HepG2 (cell line): ENCODE data around the gene CTNND2. TPM values are rescaled to one million over a fixed set of nuclear protein-coding genes. Genes with fewer than 3 reads are reported as not detected.

Experiments used
- ATAC-seq: fragments of 200-7000 bp; cut with Tn5 transposase; 3 replicates; pipeline ENCODE4 v1.9.1; 2020; ENCODE audit warnings: mild to moderate bottlenecking, moderate library complexity
- BruUV-seq: library from RNA; stranded (reverse); fragments of 400-500 nt; replicated peaks from 2 replicates; lab custom pipeline; 2021; lab: Mats Ljungman, UMichigan
- CTCF ChIA-PET: fragments of 300-600 bp; formaldehyde crosslinking; extraction: SDS; loops from one replicate; lab custom pipeline; 2021; ENCODE audit warnings: low total read pairs, inconsistent platforms, low intra/inter-chr PET ratio; lab: Yijun Ruan, JAX
- POLR2A ChIA-PET: fragments of 350-600 bp; sonication (Branson Sonifier 250); formaldehyde crosslinking; loops from one replicate; lab custom pipeline; 2020; ENCODE audit warnings: antibody characterized with exemption, inconsistent platforms; lab: Yijun Ruan, JAX
- DNase-seq: peaks from one replicate; pipeline ENCODE4 v3.0.0-alpha.2; 2015; ENCODE audit warnings: low spot score
- FAIRE-seq: peaks from 3 replicates; lab custom pipeline; 2011; peaks lifted over from hg19 to GRCh38; lab: Jason Lieb, UNC
- H2AFZ ChIP-seq: one replicate; pipeline ENCODE4 v1.6.1; 2011; ENCODE audit warnings: low read length, inconsistent platforms
- H3K27ac ChIP-seq: fragments of 300-600 bp; 3 replicates; pipeline ENCODE4 v1.8.0; 2011; ENCODE audit warnings: mixed run types, mild to moderate bottlenecking, mixed read lengths, low read length, inconsistent platforms; ENCODE audit not compliant: insufficient read depth; ENCODE audit errors: extremely low read length
- H3K27me3 ChIP-seq, 2 experiments: fragments of 200-600 bp in 1 of 2; 2 replicates in 1 of 2; 3 replicates in 1 of 2; pipeline versions ENCODE4 v1.6.0 to v1.8.0; 2011; ENCODE audit warnings: low read length in 2 of 2, mild to moderate bottlenecking in 2 of 2, moderate library complexity in 2 of 2, inconsistent platforms in 1 of 2; ENCODE audit not compliant: insufficient read depth in 2 of 2, control insufficient read depth in 1 of 2
- H3K36me3 ChIP-seq, 2 experiments: fragments of 200-600 bp in 1 of 2; replicated peaks in 1 of 2; 2 replicates in 1 of 2; 3 replicates in 1 of 2; pipeline versions ENCODE4 v1.5.1 to v1.8.0; 2011; ENCODE audit warnings: low read length in 2 of 2, inconsistent platforms in 1 of 2; ENCODE audit not compliant: insufficient read depth in 2 of 2, control insufficient read depth in 1 of 2
- H3K4me1 ChIP-seq: 2 replicates; pipeline ENCODE4 v1.5.1; 2012; ENCODE audit warnings: low read length, inconsistent platforms; ENCODE audit not compliant: insufficient read depth
- H3K4me2 ChIP-seq: 2 replicates; pipeline ENCODE4 v1.6.0; 2011; ENCODE audit warnings: low read depth, low read length, inconsistent platforms
- H3K4me3 ChIP-seq, 3 experiments: fragments of 200-600 bp in 1 of 3; sonication (generic), shearing (Covaris generic) in 1 of 3; replicated peaks in 1 of 3; 2 replicates each; pipeline ENCODE4 v1.5.1; 2011 to 2016; ENCODE audit warnings: low read length in 3 of 3, inconsistent platforms in 2 of 3, low read depth in 2 of 3, mild to moderate bottlenecking in 2 of 3, control low read depth in 1 of 3, mixed read lengths in 1 of 3; ENCODE audit not compliant: insufficient read depth in 1 of 3
- H3K79me2 ChIP-seq: one replicate; pipeline ENCODE4 v1.6.1; 2011; ENCODE audit warnings: low read length, inconsistent platforms; ENCODE audit not compliant: insufficient read depth
- H3K9ac ChIP-seq: 2 replicates; pipeline ENCODE4 v1.6.0; 2011; ENCODE audit warnings: mild to moderate bottlenecking, low read depth, low read length, inconsistent platforms; ENCODE audit not compliant: insufficient read depth
- H3K9me3 ChIP-seq: 2 replicates; pipeline ENCODE4 v1.5.1; 2012; ENCODE audit warnings: mild to moderate bottlenecking, low read length
- H4K20me1 ChIP-seq: 2 replicates; pipeline ENCODE4 v1.6.0; 2011; ENCODE audit warnings: inconsistent platforms, mild to moderate bottlenecking, low read length, moderate library complexity; ENCODE audit not compliant: insufficient read depth
- ARNT ChIP-seq: fragments of 450-650 bp; IDR thresholded peaks from 2 replicates; pipeline ENCODE4 v1.6.1; 2017
- ATM ChIP-seq: fragments of 450-650 bp; IDR thresholded peaks from 2 replicates; pipeline ENCODE4 v1.7.1; 2017; ENCODE audit warnings: mild to moderate bottlenecking, borderline replicate concordance
- EP300 ChIP-seq, 3 experiments: sonication (generic) in 1 of 3; formaldehyde crosslinking in 1 of 3; IDR thresholded peaks; 2 replicates each; pipeline versions ENCODE4 v1.5.1 to v1.6.1; 2011 to 2020; ENCODE audit warnings: low read depth in 2 of 3, low read length in 2 of 3, borderline replicate concordance in 1 of 3, improper control_type of control experiment in 1 of 3, mild to moderate bottlenecking in 1 of 3, missing genetic modification reagents in 1 of 3, moderate library complexity in 1 of 3
- ETV5 ChIP-seq: IDR thresholded peaks from 2 replicates; pipeline ENCODE4 v1.6.1; 2018; ENCODE audit warnings: missing biosample characterization, missing genetic modification reagents, inconsistent platforms, borderline replicate concordance
- HNF4A ChIP-seq: sonication (generic); formaldehyde crosslinking; IDR thresholded peaks from 2 replicates; pipeline ENCODE4 v1.4.0; 2020; ENCODE audit warnings: missing genetic modification reagents
- HNRNPLL ChIP-seq: fragments of 200-400 bp; formaldehyde crosslinking; IDR thresholded peaks from 2 replicates; pipeline ENCODE4 v1.6.1; 2017; ENCODE audit warnings: mild to moderate bottlenecking, low read depth, low read length; ENCODE audit not compliant: poor library complexity, severe bottlenecking
- HOMEZ ChIP-seq: IDR thresholded peaks from 2 replicates; pipeline ENCODE4 v1.6.1; 2016; ENCODE audit warnings: low read depth
- NCOA2 ChIP-seq: sonication (generic); formaldehyde crosslinking; IDR thresholded peaks from 2 replicates; pipeline ENCODE4 v1.8.0; 2022; ENCODE audit warnings: inconsistent platforms
- PAXIP1 ChIP-seq: sonication (generic); formaldehyde crosslinking; conservative IDR thresholded peaks from 2 replicates; pipeline ENCODE4 v1.4.0; 2020; ENCODE audit warnings: mild to moderate bottlenecking, missing genetic modification reagents, moderate library complexity
- SMYD3 ChIP-seq: sonication (generic); formaldehyde crosslinking; IDR thresholded peaks from 2 replicates; pipeline ENCODE4 v1.8.1; 2023; ENCODE audit warnings: mild to moderate bottlenecking, missing genetic modification reagents
- YY1 ChIP-seq: IDR thresholded peaks from 2 replicates; pipeline ENCODE4 v1.6.1; 2011; ENCODE audit warnings: low read length, low read depth, moderate library complexity, mild to moderate bottlenecking; ENCODE audit not compliant: insufficient read depth, insufficient replicate concordance
- ZBTB2 ChIP-seq: sonication (generic); formaldehyde crosslinking; IDR thresholded peaks from 2 replicates; pipeline ENCODE4 v1.8.0; 2022; ENCODE audit warnings: low read depth, missing genetic modification reagents
- ZEB1 ChIP-seq: IDR thresholded peaks from 2 replicates; pipeline ENCODE4 v1.6.1; 2012; ENCODE audit warnings: mild to moderate bottlenecking, low read depth, inconsistent platforms; ENCODE audit not compliant: insufficient replicate concordance
- ZNF260 ChIP-seq: sonication (generic); formaldehyde crosslinking; IDR thresholded peaks from 2 replicates; pipeline ENCODE4 v1.4.0; 2020; ENCODE audit warnings: missing genetic modification reagents, low read depth, mild to moderate bottlenecking, borderline replicate concordance
- WGBS: methylation state at CpG from one replicate; pipeline ENCODE4 v1.1.6; 2017; ENCODE audit warnings: low lambda C conversion rate; 5-methylcytosine and 5-hydroxymethylcytosine counted together
- in situ Hi-C: cut with HindIII; loops from 2 replicates; pipeline ENCODE4 v1.10.0; 2017; ENCODE audit warnings: low pct_unique_long_range_greater_than_20kb; ENCODE audit not compliant: extremely low pct_ligation_motif_present
- intact Hi-C: fragments of 100-400 bp; cut with micrococcal nuclease; formaldehyde crosslinking; loops from one replicate; pipeline ENCODE4 v1.10.0; 2022; ENCODE audit not compliant: unreplicated experiment
- polyA plus RNA-seq, 8 experiments: library from polyadenylated mRNA; depleted of rRNA in 3 of 8; stranded (reverse) in 7 of 8; unstranded in 1 of 8; fragments of >200 nt; fragmentation: Illumina TruSeq in 4 of 8; extraction: Trizol in 4 of 8; gene quantifications; 2 replicates each; pipeline versions ENCODE4 v1.2.1 to v1.2.3, GENCODE V29; 2011 to 2016; ENCODE audit warnings: low read depth in 4 of 8, missing spikeins in 1 of 8, mixed read lengths in 1 of 8; ENCODE audit not compliant: insufficient read depth in 1 of 8
- total RNA-seq, 5 experiments: library from RNA; depleted of rRNA; stranded (reverse); fragments of >200 nt; fragmentation: Illumina TruSeq; extraction: Trizol; gene quantifications; 2 replicates each; pipeline ENCODE4 v1.2.3, GENCODE V29; 2016; ENCODE audit warnings: low read depth in 1 of 5
- TF ChIP-seq, protein P1 (sequence below): sonication (generic); formaldehyde crosslinking; IDR thresholded peaks from 2 replicates; pipeline ENCODE4 v1.5.1; 2020; ENCODE audit warnings: mild to moderate bottlenecking, missing genetic modification reagents, moderate library complexity

Gene CTNND2
- total and polyA plus RNA-seq, 2 of the 13 experiments (the other 11 are each of a cell fraction or from before 2014, with no cell fraction given): not detected

- no TSS peak for BruUV-seq
- intact Hi-C loops: loop anchor here (5.0 kb wide), 1 partner anchor 42 kb away; no protein-coding TSS in a partner anchor
- no peak for FAIRE-seq
- TF ChIP-seq HOMEZ (peak; percentile 46; the same call in 1 of the 2 replicates), YY1 (no peak), HNRNPLL (no peak), ATM (no peak), ETV5 (no peak), ZBTB2 (CRISPR knock-in tag) (no peak), ARNT (no peak), SMYD3 (no peak), NCOA2 (peak; percentile 37; the same call in 1 of the 2 replicates), HNF4A (peak; percentile 56), ZEB1 (no peak), EP300 (IDR thresholded peaks at IDR 0.05; ENCODE audit: low read depth in 2 of 2, low read length in 2 of 2) (peak in 1 of 2 experiments; percentile 11; a peak in 1 of 4 replicates), EP300 (CRISPR knock-in tag; IDR thresholded peaks at IDR 0.05; ENCODE audit: borderline replicate concordance) (no peak), ZNF260 (CRISPR knock-in tag) (no peak), PAXIP1 (peak; percentile 52)
- TF ChIP-seq, protein P1, sequence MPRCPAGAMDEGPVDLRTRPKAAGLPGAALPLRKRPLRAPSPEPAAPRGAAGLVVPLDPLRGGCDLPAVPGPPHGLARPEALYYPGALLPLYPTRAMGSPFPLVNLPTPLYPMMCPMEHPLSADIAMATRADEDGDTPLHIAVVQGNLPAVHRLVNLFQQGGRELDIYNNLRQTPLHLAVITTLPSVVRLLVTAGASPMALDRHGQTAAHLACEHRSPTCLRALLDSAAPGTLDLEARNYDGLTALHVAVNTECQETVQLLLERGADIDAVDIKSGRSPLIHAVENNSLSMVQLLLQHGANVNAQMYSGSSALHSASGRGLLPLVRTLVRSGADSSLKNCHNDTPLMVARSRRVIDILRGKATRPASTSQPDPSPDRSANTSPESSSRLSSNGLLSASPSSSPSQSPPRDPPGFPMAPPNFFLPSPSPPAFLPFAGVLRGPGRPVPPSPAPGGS: no peak
Observed at GRCh38 chr5:11599499-11599898, 304.7 kb downstream of the CTNND2 start.

More at GRCh38 chr5:11599499-11599898, 304.7 kb downstream of the CTNND2 start:
- WGBS: 65% methylated on average over 4 of the region's 5 CpGs
- Histone ChIP-seq H3K36me3 (no peaks in the 10 kb centered on the region), H4K20me1 (no peaks in the 10 kb centered on the region), H2AFZ (no peak overlapping the region), H3K9me3 (peaks cover 5% of the 10 kb centered on the region), H3K4me2 (no peak overlapping the region), H3K79me2 (no peaks in the 10 kb centered on the region), H3K4me1 (peaks cover 59% of the 10 kb centered on the region), H3K9ac (no peak overlapping the region), H3K4me3 (no peak overlapping the region), H3K27ac (no peak overlapping the region), H3K27me3 (no peaks in the 10 kb centered on the region)
- ATAC-seq: no peak
- in situ Hi-C loops: no loop called here
- DNase-seq: peak; percentile 32
- POLR2A ChIA-PET: no interaction called here
- CTCF ChIA-PET: no interaction called here
